Germinal center (tissue), 1 donor: ENCODE measurements around the gene ZNF841.
A peak's percentile ranks its signal among the peaks of the same experiment; 100 is the strongest.
"Not testable (repeated sequence)": the region's sequence is repeated elsewhere in the genome, so short reads cannot be mapped to it uniquely, and the experiment has no call there.

Experiments
- DNase-seq: peaks from one replicate; pipeline ENCODE4 v3.0.0; 2012; ENCODE audit warnings: mixed read lengths, low spot score

The ZNF841 gene

DNA sequence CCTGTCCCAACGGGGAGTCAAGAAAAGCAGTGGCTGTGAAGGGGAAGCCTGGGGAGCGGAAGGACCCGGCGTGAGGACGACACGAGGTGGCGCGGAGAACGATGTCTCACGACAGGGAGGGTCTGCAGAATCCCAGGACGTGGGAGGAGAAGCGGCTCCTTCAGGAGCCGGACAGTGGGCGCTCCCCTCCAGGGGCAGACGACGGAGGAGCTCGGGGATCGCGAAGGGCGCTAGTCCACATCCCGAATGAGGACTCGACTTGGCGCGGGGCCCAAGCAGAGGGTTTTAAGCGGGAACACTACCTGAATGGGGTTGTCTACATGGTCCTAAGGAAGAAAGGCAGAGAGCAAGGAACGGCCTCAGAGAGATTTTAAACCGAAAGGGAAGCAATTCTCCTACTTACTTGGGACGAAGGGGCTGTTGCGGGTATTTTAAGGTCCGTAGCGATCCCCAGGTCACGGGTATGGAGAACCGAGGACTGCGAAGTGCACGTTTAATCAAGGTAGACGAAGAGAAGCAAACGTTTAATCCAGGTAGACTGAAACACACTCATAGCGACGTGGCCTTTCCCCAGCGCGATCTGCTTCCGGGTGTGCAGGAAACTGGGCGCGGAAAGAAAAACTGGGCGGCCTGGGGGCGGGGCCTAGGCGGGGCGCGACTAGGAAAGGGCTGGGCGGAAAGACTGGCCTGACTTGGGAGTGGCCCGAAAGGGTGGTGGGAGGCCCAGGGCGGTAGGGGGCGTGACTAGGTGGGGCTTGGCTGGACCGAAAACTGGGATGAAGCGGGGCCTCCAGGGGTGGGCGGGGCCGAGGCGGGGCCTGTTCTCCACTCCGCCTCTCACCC, at the start of gene ZNF841:
Gene ZNF841, minus strand, starts transcription at position 594 of the 843 bp plus-strand sequence. CDS start 10,964 bp downstream, outside the sequence.
- peak; percentile 79 for DNase-seq

- no peak for DNase-seq
Measured at GRCh38 chr19:52142001-52142595, 46.5 kb upstream of the ZNF841 start.

GRCh38 chr19:52141203-52141602, 45.6 kb upstream of the ZNF841 start:
- DNase-seq: no peak

GRCh38 chr19:52140032-52140710, 44.6 kb upstream of the ZNF841 start:
- peak; percentile 98 for DNase-seq

- peak; percentile 73 for DNase-seq
Measured at GRCh38 chr19:52139252-52140031, 43.9 kb upstream of the ZNF841 start, which contains the start of gene ZNF616. TSS of gene ZNF616 (minus strand) at chr19:52139938. CDS start at chr19:52130512, 9,426 bp downstream.

- DNase-seq: no peak
Measured at GRCh38 chr19:52138983-52139251, 43.4 kb upstream of the ZNF841 start.

GRCh38 chr19:52138278-52138982, 42.9 kb upstream of the ZNF841 start:
- DNase-seq: peak; percentile 5

DNA sequence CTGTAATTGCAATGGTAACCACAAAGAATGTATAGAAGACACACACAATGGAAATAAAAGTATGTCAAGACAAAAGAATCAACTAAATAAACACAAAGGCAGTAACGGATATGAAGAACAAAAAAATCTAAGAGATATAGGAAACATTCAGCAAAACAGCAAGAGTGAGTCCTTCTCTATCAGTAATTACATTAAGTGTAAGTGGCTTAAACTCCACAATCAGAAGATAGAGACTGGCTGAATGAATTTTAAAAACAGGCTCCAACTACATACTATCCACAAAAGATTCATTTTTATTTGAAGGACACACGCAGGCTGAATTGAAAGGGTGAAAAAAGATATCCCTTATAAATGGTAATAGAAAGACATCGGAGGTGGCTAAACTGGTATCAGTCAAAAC, 24.7 kb upstream of the ZNF841 start:
- no peak for DNase-seq

DNA sequence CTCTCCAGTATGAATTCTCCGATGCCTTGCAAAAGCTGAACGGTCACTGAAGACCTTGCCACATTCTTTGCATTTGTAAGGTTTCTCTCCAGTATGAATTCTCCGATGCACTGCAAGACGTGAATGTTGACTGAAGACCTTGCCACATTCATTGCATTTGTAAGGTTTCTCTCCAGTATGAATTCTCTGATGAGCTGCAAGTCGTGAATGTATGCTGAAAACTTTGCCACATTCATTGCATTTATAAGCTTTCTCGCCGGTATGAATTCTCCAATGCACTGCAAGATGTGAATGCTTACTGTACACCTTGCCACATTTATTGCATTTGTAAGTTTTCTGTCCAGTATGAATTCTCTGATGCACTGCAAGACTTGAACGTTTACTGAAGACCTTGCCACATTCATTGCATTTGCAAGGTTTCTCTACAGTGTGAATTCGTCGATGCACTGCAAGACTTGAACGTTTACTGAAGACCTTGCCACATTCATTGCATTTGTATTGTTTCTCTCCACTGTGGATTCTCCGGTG, 20.0 kb upstream of the ZNF841 start:
- DNase-seq: no peak

DNA sequence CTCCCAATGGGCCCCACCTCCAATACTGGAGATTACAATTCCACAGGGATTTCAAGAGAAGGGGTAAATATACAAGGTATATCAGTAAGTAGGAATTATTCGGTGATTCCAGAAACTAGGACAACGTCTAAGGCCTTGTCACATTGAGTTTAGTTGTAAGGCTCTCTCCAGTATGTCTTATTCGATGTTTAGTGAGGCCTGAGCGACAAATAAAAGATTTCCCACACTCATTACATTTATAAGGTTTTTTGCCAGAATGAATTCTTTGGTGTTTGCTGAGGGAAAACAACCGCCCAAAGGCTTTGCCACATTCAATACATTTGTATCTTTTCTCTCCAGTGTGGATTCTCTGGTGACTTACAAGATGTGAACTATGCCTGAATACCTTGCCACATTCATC, 19.1 kb upstream of the ZNF841 start:
- DNase-seq: no peak

DNA sequence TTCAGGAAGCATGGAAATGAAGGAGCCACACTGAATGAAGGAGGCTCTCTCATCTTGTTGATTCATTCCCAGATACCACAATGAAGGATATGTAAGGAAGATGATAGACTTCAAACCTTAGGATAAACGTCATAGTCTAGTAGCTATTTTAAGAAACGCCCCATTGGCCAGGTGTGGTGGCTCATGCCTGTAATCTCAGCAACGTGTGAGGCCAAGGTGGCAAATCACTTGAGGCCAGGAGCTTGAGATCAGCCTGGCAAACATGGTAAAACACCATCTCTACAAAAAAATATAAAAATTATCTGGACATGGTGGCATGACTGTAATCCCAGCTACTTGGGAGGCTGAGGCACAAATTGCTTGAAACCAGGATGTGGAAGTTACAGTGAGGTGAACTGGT, 17.1 kb upstream of the ZNF841 start:
- DNase-seq: no peak

DNA sequence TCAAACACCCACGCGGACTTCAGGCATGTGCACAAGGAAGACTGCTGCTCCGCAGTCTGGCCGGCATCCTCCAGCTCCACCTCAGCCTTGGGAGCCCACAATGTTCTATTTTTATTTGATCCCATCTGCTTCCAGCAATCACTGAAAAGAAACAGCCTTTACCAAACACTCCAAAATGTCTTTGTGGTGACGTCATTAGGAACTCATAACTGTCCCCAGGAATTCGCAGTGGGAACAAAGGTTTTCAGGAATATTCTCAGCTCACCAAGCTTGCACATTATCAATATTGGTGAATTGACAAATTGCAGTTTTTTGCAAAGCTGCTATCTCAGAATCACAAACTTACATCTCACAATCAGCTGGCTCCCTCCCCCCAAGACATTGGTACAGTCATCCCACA, 15.2 kb upstream of the ZNF841 start:
- DNase-seq: no peak

- DNase-seq: no peak
Measured at GRCh38 chr19:52102782-52103181, 7.2 kb upstream of the ZNF841 start.

DNA sequence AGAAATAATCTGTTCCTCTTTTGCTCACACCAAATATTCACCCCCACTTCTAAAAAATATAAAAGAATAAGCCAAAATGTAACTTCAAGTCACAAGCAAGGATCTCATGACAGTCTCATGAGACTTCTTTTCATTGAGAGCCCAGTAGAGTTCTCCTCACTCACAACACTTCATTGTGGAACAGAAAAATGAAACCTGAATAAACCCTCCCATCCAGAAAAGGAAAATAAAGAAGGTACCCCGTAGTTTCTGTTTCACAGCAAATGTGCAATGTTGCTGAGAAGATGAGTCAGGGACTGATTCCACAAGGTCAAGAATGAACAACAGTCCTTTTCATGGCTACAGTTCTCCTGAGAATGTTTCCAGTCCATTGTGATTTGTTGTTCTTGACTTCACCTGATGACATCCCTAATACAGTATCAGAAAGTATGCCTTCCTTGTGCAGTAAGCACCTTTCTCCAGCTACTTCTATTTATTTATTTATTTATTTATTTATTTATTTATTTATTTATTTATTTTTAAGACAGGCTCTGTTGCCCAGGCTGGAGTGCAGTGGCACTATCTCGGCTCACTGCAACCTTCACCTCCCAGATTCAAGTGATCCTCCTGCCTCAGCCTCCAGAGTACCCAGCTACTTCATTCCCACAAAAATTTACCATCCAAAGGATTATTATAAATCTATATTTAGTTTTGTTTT, 6.4 kb upstream of the ZNF841 start:
- DNase-seq: no peak

DNA sequence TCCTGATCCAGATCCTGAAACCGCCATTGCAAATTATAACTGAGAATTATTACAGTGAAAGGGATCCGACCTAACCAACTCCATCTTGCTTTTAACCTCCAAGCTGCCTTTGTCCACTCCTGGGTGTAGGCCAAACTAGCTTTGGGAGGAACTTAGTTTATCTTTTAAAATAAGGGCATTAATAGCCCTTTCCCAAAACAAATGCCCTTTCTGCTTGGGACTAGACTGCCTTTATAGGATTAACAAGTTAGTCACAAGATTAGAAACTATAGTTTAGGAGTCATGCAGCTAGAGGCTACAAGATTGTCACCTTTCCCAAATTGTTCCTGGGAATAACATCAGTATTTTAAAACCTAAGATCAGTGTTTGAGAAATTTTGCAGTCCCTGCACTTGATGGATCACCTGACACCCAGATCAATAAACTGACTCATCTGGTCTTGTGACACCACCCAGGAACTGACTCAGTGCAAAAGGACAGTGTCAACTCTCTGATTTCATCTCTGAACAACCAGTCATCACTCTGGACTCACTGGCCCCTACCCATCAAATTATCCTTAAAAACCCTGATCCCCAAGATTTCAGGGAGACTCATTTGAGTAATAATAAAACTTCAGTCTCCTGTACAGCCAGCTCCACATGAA, 4.1 kb upstream of the ZNF841 start:
- no peak for DNase-seq

DNA sequence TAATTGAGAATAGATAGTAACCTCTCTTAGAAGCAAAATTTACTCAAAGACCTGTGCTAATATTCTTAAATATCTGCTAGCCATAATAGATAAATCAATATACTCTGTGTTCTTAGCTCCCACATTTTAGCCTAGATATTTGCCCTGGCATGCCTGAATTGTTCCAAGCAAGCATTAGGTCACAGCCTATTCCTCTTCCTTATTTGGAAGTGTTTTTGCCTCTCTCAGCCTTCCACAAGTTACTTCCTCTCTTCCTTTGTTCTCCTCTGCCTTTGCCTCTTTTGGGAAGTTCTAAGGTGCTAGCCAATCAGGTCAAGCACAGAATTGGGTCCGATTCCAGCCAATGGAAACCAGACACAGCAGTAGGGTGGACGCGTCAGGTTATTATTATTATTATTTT, 851 bp upstream of the ZNF841 start:
- DNase-seq: not testable (repeated sequence)

- no peak for DNase-seq
Measured at GRCh38 chr19:52094526-52095130, 937 bp downstream of the ZNF841 start.

- DNase-seq: no peak
Measured at GRCh38 chr19:52086481-52086880, 9.1 kb downstream of the ZNF841 start.

GRCh38 chr19:52070496-52070895, 25.1 kb downstream of the ZNF841 start:
- DNase-seq: no peak

- no peak for DNase-seq
Measured at GRCh38 chr19:52069653-52070052, 25.9 kb downstream of the ZNF841 start.
